GM06990 (cell line): Measurements from ENCODE around the gene GSTM3.
"Not testable (repeated sequence)": the region's sequence is repeated elsewhere in the genome, so short reads cannot be mapped to it uniquely, and the experiment has no call there.

Source experiments
- DNase-seq: peaks from one replicate; pipeline ENCODE4 v3.0.0-alpha.2; 2011; ENCODE audit not compliant: insufficient read length; ENCODE audit errors: extremely low read depth
- H3K27me3 ChIP-seq: replicated peaks from 2 replicates; pipeline ENCODE4 v1.6.0; 2011; ENCODE audit warnings: low read length; ENCODE audit not compliant: control insufficient read depth, insufficient read depth
- H3K36me3 ChIP-seq: 2 replicates; pipeline ENCODE4 v1.5.1; 2011; ENCODE audit warnings: low read length; ENCODE audit not compliant: control insufficient read depth, insufficient read depth
- H3K4me3 ChIP-seq: replicated peaks from 2 replicates; pipeline ENCODE4 v1.5.1; 2011; ENCODE audit warnings: low read depth, mild to moderate bottlenecking, control low read depth, low read length
- TF ChIP-seq, protein P1 (sequence below): IDR thresholded peaks from 2 replicates; pipeline ENCODE4 v1.5.1; 2011; ENCODE audit warnings: low read length, control low read depth, mild to moderate bottlenecking, inconsistent platforms; ENCODE audit not compliant: insufficient read depth, poor library complexity, severe bottlenecking

GSTM3 gene

DNA sequence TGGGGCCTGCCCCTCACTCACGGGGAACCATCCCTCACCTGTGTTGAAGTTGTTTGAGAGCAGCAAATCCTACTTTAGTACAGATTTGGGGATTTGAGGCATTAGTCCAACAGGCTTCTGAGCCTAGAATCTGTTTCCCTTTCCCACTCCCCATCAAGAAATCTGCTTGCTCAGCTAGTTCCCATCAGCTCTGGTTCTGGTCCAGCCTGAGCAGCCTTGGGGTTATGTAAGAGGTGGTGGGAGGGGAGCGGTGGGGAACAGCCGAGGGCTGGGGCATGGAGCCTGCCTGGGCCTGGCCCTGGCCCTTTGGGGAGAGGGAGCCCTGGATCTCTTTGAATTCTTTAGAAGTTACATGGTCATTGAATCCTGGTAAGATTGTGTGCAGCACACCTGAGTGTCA lies 24.7 kb downstream of the GSTM3 start:
- TF ChIP-seq, protein P1, sequence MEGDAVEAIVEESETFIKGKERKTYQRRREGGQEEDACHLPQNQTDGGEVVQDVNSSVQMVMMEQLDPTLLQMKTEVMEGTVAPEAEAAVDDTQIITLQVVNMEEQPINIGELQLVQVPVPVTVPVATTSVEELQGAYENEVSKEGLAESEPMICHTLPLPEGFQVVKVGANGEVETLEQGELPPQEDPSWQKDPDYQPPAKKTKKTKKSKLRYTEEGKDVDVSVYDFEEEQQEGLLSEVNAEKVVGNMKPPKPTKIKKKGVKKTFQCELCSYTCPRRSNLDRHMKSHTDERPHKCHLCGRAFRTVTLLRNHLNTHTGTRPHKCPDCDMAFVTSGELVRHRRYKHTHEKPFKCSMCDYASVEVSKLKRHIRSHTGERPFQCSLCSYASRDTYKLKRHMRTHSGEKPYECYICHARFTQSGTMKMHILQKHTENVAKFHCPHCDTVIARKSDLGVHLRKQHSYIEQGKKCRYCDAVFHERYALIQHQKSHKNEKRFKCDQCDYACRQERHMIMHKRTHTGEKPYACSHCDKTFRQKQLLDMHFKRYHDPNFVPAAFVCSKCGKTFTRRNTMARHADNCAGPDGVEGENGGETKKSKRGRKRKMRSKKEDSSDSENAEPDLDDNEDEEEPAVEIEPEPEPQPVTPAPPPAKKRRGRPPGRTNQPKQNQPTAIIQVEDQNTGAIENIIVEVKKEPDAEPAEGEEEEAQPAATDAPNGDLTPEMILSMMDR = no peak
- no peak overlapping the region for H3K4me3 ChIP-seq
- no peak for DNase-seq
- H3K36me3 ChIP-seq = no peaks in the 10 kb centered on the region
- no peaks in the 10 kb centered on the region for H3K27me3 ChIP-seq

DNA sequence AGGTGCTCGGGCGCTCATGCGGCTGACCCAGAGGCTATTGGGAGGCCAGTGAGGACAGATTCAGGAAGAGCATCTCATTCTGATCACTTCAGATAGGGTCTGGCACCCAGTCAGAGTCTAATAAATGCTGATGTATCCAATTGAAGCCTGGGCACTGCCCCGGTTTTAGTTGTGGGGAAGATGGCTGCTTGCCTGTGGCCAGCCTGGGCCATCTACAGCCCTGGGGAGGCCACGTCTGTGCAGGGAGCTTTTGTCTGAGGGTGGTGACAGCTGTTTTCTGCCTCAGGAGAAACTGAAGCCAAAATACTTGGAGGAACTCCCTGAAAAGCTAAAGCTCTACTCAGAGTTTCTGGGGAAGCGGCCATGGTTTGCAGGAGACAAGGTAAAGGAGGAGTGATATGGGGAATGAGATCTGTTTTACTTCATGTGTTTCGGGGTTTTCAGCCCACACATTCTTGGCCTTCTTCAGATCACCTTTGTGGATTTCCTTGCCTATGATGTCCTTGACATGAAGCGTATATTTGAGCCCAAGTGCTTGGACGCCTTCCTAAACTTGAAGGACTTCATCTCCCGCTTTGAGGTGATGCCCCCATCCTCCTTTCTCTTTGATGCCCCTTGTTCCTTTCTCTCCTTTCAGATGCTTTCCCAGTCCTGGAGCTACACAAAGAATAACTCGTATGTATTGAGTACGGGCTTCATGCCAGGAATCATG lies 26.0 kb downstream of the GSTM3 start:
- no peak for DNase-seq
- H3K4me3 ChIP-seq = no peak overlapping the region
- no peaks in the 10 kb centered on the region for H3K36me3 ChIP-seq
- TF ChIP-seq, protein P1 = no peak
- no peaks in the 10 kb centered on the region for H3K27me3 ChIP-seq

DNA sequence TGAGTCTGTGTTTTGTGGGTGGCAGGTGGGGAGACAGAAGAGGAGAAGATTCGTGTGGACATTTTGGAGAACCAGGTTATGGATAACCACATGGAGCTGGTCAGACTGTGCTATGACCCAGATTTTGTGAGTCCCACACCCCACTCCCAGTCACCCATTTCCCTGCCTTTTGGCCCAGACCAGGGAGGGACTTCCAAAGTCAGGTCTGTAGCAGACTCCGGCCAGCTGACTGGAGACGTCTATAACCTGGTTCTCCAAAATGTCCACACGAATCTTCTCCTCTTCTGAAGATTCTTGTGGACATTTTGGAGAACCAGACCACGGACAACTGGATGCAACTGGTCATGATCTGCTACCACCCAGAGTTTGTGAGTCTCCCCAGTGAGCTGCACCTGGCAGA lies 27.2 kb downstream of the GSTM3 start:
- Histone ChIP-seq H3K36me3 (no peaks in the 10 kb centered on the region), H3K4me3 (no peak overlapping the region), H3K27me3 (no peaks in the 10 kb centered on the region)
- TF ChIP-seq, protein P1 = no peak
- DNase-seq = no peak

DNA sequence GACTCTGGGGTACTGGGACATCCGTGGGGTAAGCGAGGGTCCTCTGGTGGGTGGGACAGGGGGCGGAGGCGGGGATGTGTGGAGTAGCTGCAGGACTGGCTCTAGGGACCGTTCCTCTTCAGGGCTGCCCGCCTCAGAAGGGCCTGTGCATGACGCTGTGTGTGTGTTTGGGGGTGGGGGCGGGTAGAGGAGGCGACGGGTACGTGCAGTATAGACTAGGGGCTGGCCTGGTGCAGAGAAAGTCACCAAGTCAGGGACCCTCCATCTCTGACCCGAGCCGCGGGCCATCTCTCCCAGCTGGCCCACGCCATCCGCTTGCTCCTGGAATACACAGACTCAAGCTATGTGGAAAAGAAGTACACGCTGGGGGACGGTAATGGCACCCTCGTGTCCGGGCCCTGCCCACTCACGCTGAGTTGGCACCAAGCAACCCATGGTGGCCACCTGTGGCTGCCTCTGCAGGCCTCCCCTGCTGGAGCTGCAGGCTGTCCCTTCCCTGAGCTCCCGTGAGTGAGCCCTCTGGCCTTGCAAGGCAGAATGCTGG lies 28.4 kb downstream of the GSTM3 start:
- TF ChIP-seq, protein P1 = no peak
- no peak overlapping the region for H3K4me3 ChIP-seq
- H3K27me3 ChIP-seq = no peaks in the 10 kb centered on the region
- no peak for DNase-seq
- no peaks in the 10 kb centered on the region for H3K36me3 ChIP-seq

DNA sequence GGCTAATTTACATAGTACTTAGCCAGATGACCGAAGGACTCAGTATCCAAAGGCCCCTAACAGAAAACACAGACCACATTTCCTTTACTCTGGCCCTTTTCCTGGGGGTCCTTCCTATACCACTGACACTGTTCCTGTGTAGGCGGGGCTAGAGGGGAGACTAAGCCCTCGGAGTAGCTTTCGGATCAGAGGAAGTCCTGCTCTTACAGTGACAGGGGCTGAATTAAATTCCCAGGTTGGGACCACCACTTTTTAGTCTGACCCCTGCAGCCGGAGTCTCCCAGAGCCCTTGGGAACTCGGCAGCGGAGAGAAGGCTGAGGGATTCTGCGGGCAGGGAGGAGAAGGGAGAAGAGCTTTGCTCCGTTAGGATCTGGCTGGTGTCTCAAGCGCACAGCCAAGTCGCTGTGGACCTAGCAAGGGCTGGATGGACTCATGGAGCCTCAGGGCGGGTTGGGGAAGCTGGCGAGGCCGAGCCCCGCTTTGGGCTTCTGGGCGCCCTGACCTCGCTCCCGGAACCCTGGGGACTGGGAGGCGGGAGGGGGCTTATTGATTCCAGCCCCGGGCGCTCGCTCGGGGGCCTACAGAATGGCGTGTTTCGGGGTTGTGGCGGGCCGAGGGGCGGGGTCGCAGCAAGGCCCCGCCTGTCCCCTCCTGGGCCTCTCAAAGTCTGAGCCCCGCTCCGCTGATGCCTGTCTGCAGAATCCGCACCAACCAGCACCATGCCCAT lies 29.1 kb downstream of the GSTM3 start, which contains the start of gene GSTM5:
TSS of gene GSTM5 (plus strand) at position 659 of the 728 bp plus-strand sequence. CDS start at position 721, 62 bp downstream.
- not testable (repeated sequence) for DNase-seq, H3K4me3 ChIP-seq, H3K36me3 ChIP-seq

DNA sequence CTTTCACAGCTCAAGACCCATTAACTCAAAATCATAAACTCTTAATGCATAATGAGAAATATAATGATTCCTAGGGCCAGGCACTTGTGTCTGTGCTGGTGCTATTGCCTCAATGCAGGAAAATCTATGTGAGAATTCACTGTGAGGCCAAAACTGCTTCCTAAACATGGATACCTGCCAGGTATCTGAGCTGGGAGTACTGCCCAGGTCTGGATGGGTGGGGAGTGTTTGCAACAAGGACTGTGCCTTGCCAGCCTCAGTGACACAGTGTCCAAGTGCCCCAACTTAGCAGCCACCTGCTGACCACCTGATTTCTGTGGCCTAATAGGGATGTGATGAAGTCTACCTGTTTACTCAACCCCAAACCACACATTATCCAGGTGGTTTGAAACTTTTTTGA lies 31.0 kb downstream of the GSTM3 start:
- not testable (repeated sequence) for H3K4me3 ChIP-seq, DNase-seq, H3K27me3 ChIP-seq, H3K36me3 ChIP-seq

More for the DNA sequence above, 29.1 kb downstream of the GSTM3 start, which contains the start of gene GSTM5:
- not testable (repeated sequence) for H3K27me3 ChIP-seq

DNA sequence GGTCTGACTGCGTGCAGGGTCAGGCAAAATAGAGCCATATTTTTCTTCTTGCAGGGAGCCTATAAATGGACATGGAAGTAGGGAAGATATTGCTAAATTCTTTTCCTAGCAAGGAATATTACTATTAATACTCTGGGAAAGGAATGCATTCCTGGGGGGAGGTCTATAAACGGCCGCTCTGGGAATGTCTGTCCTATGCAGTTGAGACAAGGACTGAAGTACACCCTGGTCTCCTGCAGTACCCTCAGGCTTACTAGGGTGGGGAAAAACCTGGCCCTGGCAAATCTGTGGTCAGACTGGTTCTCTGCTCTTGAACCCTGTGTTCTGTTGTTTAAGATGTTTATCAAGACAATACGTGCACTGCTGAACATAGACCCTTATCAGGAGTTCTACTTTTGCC lies 31.9 kb downstream of the GSTM3 start:
- H3K4me3 ChIP-seq, DNase-seq, H3K36me3 ChIP-seq, H3K27me3 ChIP-seq: not testable (repeated sequence)
